H7 (cell line): ENCODE data around the gene FLCN. TPM values are rescaled to one million over a fixed set of nuclear protein-coding genes. Genes with fewer than 3 reads are reported as not detected.
"Not testable (repeated sequence)": the region's sequence is repeated elsewhere in the genome, so short reads cannot be mapped to it uniquely, and the experiment has no call there.

Source experiments
- DNase-seq: peaks from one replicate; pipeline ENCODE4 v3.0.0; 2012
- H3K27me3 ChIP-seq: 2 replicates; pipeline ENCODE4 v1.6.0; 2011; ENCODE audit warnings: mild to moderate bottlenecking, low read length; ENCODE audit not compliant: control insufficient read depth, insufficient read depth
- H3K36me3 ChIP-seq: replicated peaks from 2 replicates; pipeline ENCODE4 v1.5.1; 2011; ENCODE audit warnings: low read length; ENCODE audit not compliant: control insufficient read depth, insufficient read depth
- H3K4me3 ChIP-seq: 2 replicates; pipeline ENCODE4 v1.5.1; 2011; ENCODE audit warnings: low read depth, mild to moderate bottlenecking, control low read depth, low read length, moderate library complexity; ENCODE audit not compliant: insufficient read depth
- total RNA-seq: library from RNA; depleted of rRNA; stranded (reverse); fragments of >200 nt; shearing (Covaris generic); gene quantifications from 2 replicates; pipeline ENCODE4 v1.2.3, GENCODE V29; 2014

Gene FLCN
- total RNA-seq, 1 experiment from 2014 or later: 36.4 TPM

- no peak for DNase-seq
- no peak overlapping the region for H3K4me3 ChIP-seq
- no peaks in the 10 kb centered on the region for H3K27me3 ChIP-seq
- peaks cover 1% of the 10 kb centered on the region; the same call in 1 of the 2 replicates for H3K36me3 ChIP-seq
Measured at GRCh38 chr17:17191346-17191792, 45.6 kb downstream of the FLCN start.

GRCh38 chr17:17190188-17190587 lies 46.8 kb downstream of the FLCN start:
- no peak for DNase-seq
- no peak overlapping the region for H3K4me3 ChIP-seq
- peaks cover 1% of the 10 kb centered on the region; the same call in 1 of the 2 replicates for H3K36me3 ChIP-seq
- H3K27me3 ChIP-seq: no peaks in the 10 kb centered on the region

GRCh38 chr17:17189559-17189958 lies 47.4 kb downstream of the FLCN start:
- Histone ChIP-seq H3K27me3 (no peaks in the 10 kb centered on the region), H3K36me3 (peaks cover 1% of the 10 kb centered on the region; the same call in 1 of the 2 replicates), H3K4me3 (no peak overlapping the region)
- DNase-seq: no peak

- Histone ChIP-seq H3K4me3 (no peak overlapping the region), H3K36me3 (peaks cover 3% of the 10 kb centered on the region; the same call in 1 of the 2 replicates), H3K27me3 (no peaks in the 10 kb centered on the region)
- no peak for DNase-seq
Measured at GRCh38 chr17:17188586-17188985, 48.4 kb downstream of the FLCN start.

- H3K36me3 ChIP-seq: peaks cover 6% of the 10 kb centered on the region
- no peak for DNase-seq
- H3K27me3 ChIP-seq: no peaks in the 10 kb centered on the region
- H3K4me3 ChIP-seq: no peak overlapping the region
Measured at GRCh38 chr17:17186551-17187505, 50.1 kb downstream of the FLCN start.

GRCh38 chr17:17186051-17186450 lies 50.9 kb downstream of the FLCN start:
- no peak for DNase-seq
- Histone ChIP-seq H3K4me3 (no peak overlapping the region), H3K36me3 (peaks cover 7% of the 10 kb centered on the region), H3K27me3 (no peaks in the 10 kb centered on the region)

GRCh38 chr17:17184985-17185757 lies 51.8 kb downstream of the FLCN start:
- not testable (repeated sequence) for H3K27me3 ChIP-seq, H3K4me3 ChIP-seq, DNase-seq
- H3K36me3 ChIP-seq: peaks cover 11% of the 10 kb centered on the region

- DNase-seq: no peak
- Histone ChIP-seq H3K36me3 (peaks cover 15% of the 10 kb centered on the region), H3K4me3 (no peak overlapping the region), H3K27me3 (no peaks in the 10 kb centered on the region)
Measured at GRCh38 chr17:17183744-17184143, 53.2 kb downstream of the FLCN start.

GRCh38 chr17:17182598-17183136 lies 54.3 kb downstream of the FLCN start:
- H3K36me3 ChIP-seq: peaks cover 14% of the 10 kb centered on the region
- no peak overlapping the region for H3K4me3 ChIP-seq
- no peak for DNase-seq
- H3K27me3 ChIP-seq: no peaks in the 10 kb centered on the region

GRCh38 chr17:17181666-17182597 lies 55.0 kb downstream of the FLCN start:
- H3K36me3 ChIP-seq: peaks cover 20% of the 10 kb centered on the region
- H3K27me3 ChIP-seq: no peaks in the 10 kb centered on the region
- DNase-seq: no peak
- H3K4me3 ChIP-seq: no peak overlapping the region

GRCh38 chr17:17180741-17181525 lies 56.0 kb downstream of the FLCN start:
- no peak for DNase-seq
- Histone ChIP-seq H3K4me3 (no peak overlapping the region), H3K36me3 (peaks cover 26% of the 10 kb centered on the region), H3K27me3 (no peaks in the 10 kb centered on the region)

- no peak overlapping the region for H3K4me3 ChIP-seq
- peaks cover 31% of the 10 kb centered on the region for H3K36me3 ChIP-seq
- H3K27me3 ChIP-seq: no peaks in the 10 kb centered on the region
- DNase-seq: no peak
Measured at GRCh38 chr17:17180141-17180603, 56.8 kb downstream of the FLCN start.

- H3K27me3 ChIP-seq: no peaks in the 10 kb centered on the region
- H3K36me3 ChIP-seq: peaks cover 31% of the 10 kb centered on the region
- DNase-seq: no peak
- no peak overlapping the region for H3K4me3 ChIP-seq
Measured at GRCh38 chr17:17179371-17179827, 57.6 kb downstream of the FLCN start.
